NK-92 treated with Interleukin-12 subunit alpha and Interleukin-12 subunit beta, amount 100 ng/mL, for 24 hours (cell line): ENCODE data around the gene TGFBR3.

Experiments
- DNase-seq: peaks from one replicate; lab custom pipeline; 2025; lab: John Stamatoyannopoulos, UW

Gene TGFBR3

DNA sequence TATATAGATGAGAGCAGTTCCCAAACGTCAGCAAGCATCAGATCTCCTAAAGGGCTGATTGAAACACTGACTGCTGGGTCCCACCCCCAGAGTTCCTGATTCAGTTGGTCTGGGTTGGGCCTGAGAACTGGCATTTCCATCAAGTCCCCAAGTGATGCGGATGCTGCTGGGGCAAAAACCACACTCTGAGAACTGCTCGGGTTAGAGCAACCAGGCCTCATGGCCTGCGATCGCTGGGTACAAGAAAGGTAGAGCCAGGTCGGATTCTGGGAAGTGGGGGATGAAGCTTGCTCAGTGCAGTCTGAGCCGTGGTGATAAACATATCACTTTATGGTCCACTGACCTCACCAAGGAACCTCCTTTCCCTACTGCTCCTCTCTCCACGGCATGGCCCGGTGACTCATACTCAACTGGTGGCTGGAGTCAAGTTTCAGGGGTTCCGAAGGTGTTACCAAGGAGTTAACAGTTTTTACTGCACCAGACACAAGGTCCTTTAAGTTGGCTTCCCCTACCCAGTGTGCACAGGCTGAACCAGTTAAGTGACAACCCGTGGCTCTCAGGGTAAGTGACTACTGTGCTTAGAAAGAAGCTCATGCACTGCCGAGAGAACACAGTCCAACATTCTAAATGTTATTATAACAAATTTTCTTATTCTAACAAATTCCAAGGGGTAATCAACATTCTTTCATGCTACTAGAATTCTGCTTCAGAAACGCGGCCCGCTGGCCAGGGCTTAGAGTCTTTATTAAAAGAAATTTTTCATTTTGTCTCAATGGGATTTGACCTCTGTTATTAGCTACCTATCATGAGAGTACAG, 153.5 kb downstream of the TGFBR3 start:
- no peak for DNase-seq

DNA sequence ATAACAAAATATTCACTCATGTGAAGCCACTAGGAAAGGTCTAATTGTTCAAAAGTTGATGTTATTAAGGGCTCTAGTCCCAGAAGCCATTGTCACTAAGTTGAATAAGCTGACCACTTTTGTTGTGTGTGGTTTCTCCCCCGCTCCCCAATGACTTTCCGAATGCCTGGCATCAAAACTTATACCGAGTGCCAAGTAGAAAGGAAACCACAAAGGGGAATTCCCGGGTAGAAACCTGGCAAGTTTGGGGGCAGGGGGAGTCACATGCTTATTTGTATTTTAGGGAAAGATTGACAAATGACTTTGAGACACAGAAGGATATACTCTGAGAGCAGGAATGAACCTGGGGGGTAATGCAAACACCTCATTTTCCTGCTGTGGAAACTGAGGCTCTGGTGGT, 154.1 kb downstream of the TGFBR3 start:
- DNase-seq = no peak

DNA sequence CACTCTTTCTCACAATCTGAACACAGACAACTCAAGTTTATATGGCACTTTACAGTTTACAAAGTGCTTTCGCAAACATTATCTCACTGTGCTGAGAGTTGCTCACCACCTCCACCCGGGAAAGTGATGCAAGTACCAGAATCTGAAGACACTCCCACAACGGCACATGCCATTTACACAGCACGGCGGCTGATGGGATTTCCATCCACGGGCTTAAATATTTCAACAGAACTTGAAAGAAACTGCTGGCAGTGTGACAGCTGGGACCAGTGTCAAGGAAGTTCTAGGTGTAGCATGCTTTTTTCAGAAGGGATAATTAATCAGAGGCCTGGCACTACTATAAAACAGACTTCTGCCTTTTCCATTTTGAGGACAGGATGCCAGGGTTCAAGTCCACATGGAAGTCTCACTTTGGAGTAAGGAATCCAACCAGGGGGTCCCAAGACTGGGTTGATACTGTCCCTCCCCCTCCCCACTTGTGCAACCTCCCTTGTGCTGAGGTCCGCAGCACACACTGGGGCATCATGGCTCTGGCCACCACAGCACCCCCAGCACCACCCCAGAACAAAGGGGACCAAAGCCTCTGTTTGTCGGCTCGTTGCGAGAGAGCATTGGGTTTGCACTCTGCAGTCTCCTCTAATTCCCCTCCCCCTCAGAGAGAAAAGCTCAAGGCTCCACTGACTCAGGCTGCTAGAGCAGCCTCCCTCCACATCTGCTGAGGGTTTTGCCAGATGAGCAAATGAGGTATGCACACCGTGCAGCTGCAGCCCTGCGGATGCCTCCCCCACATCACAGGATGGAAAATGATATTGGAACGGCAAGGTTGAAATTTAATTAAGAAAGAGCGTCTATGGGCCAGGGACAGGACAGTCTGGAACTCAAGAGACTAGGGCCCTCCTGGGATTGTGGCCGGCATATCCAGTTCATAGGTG, 154.9 kb downstream of the TGFBR3 start:
- DNase-seq = no peak

DNA sequence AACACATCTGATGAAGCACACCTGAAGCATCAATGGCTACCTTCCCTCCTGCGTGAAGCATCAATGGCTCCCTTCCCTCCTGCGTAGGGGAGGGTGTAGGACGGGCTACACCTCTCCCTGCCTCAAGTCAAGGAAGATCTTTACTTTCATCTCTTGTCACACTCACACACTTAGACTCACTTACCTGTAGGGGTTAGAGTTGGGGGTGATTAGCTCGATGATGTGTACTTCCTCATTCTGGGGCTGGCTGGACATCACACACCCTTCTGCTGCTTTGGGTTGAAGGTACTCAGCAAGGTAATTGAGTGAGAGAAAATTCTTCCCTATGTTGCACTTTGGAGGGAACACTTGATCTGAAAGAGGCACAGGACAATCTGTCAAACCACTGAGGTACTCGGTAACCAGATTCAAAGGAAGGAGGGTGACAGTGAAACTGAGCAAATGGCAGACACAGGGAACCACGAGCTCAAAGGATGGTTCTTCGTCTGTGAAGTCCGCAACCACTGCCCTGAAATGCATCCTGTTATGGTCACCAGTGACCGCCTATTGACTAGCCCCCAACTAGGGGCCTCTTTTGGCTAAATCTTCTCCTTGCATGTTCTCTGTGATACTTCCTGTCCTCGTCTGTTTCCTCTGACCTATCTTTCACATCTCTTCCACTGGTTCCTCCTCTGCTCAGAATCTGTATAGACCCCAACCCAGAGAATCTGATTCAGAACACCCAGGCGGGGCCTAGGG, 156.2 kb downstream of the TGFBR3 start:
- DNase-seq = no peak

DNA sequence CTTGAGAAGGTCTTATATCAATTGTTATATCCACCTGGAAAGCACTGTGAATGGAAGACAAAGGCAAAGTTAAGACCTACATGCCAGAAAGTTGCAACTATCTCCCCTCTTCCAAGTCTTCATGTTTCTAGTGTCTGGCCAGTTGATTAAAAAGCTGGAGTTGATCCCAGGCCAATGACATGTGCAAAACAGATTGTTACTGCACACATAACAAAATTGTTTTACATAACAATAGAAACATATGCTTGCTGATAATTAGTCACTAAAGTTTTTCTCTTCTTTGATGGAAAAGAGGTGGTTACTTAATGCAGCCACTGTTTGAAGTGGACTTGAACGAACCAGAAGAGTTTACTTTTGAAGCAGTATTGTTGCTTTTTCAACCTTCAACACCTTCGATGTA, 158.2 kb downstream of the TGFBR3 start:
- no peak for DNase-seq

DNA sequence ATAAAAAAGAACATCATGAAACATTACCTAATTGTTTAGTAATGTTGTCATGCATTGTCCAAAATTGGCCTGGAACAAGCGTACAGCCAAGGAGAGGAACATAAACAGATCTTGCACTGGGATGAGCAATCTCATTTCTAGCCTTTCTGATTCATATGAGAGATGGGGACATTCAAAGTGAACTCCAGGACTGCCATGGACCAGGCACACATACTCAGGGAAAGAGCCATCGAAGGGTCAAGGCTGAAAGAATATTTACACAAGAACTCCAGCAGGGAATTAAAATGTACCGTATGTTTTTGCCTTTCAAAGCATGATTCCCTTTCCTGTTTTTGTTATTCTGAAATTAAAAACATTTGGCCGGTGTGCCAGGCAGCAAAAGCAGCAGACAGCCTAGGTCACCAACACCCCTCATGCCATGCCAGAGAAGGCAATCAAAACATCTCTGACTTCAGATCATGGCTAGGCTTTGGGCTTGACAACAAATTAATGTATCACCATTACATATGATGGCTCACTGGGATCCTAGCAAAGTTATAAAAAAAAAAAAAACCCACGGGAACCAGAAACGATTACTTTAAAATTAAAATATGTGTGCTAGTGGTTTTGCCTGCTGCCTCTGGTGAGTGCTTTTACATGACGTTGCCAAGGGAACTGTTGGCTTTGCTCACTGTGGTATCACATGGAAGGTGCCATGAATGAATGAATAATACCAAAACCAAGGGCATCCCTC, 159.8 kb downstream of the TGFBR3 start:
- no peak for DNase-seq

DNA sequence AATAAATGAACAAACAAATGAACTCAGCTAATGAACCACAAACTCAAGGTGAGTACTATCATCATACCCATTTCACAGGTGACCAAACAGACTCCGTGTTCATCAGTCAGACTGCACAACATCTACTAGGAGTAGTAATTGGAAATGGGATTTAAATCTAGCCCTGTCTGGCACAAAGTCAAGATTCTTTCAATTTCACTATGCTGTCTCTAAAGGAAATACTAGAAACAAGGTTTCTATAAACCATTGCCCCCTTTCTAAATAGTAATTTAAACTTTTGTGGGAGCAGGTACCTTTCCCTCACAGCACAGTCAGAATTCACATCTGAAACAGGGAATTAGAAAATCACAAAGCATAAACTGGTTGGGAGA, 160.3 kb downstream of the TGFBR3 start:
- no peak for DNase-seq

DNA sequence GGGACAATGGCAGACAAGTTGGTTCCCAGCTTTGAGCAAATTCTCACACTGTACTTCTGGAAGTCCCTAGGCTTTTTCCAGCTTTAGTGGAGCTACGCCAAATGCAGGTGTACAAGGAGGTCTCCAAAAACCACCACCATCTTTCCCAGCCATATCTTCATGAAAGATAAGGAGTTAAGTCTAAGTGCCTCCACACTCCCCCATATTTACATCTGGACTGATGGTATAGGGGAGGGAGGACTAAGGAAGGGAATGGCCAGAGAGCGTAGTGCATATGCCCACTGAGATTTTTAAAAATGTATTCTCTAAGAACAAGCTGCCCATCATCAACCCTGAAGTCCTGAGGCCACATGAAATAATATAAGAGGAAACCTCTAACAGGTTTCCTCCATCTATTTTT, 161.3 kb downstream of the TGFBR3 start:
- DNase-seq = no peak

DNA sequence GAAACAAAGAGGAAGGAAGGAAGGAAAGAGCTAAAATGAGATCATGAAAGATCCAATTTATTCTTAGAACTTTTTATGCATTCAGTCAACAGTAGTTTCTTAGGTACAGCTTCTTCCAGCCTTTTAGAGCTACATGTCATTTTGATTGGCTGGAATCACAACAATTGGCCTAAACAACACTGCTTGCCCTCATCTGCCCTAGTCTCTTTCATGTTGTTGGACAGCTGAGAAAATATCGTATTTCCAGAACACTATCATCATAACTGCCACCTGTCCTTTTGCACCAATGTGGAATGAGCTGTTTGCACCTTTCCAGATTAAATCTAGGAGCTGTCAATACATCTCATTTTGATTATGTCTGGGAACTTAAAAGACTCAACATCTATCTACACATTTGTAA, 161.7 kb downstream of the TGFBR3 start:
- DNase-seq = no peak

DNA sequence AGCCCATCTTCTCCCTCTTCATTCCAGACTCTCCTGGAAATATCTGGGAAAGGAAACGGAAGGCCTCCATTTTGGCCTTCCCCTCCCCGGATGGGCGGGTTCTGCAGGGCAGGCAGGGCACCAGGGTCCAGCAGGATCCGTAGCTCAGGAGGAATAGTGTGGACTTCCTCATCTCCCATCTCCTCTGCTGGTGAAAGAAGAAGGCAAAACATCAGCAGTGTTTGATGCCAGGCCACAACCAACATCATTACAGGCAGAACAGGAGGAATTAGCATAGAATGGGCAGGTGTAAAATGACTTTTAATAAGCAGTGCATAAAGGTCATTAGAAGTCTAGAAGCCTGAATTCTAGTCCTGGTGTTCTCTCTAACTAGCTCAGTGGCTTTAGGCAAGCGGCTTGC, 165.9 kb downstream of the TGFBR3 start:
- DNase-seq = no peak

DNA sequence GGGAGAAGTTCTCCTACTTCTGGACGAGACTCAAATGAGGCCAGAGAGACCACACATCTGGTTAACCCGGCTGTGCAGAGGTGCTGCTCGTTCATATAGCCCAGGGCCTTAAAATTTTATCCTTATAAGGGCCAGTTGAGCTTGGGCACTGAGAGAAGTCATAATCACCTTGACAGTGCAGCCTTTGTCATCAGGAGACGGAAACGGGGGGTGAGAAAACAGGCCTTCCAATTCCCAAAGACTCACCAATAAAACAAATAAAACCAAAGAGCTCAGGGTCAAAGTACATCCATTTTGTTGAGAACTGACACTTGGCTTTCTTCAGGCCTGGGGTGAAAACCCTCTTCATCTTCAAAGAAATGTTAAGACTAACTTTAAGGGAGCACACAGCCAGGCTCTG, 167.1 kb downstream of the TGFBR3 start:
- no peak for DNase-seq

DNA sequence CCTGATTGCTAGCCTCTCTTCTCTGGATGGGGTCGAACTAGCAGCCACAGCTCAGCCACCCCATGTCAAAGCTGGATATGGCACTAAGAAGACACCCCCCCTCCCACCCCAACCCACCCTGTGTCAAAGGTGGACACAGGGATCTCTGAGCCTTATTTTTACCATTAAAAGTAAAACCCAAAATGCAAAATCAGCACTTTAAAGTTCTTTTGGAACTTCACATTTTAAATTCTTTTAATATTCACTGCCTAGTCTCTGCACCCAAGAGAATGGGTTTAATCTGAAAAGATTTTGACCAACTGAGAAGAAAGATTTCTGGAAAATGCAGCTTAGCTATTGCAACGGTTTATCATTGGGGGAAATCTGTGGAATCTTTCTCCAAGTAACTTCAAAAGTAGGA, 167.6 kb downstream of the TGFBR3 start:
- DNase-seq = no peak

DNA sequence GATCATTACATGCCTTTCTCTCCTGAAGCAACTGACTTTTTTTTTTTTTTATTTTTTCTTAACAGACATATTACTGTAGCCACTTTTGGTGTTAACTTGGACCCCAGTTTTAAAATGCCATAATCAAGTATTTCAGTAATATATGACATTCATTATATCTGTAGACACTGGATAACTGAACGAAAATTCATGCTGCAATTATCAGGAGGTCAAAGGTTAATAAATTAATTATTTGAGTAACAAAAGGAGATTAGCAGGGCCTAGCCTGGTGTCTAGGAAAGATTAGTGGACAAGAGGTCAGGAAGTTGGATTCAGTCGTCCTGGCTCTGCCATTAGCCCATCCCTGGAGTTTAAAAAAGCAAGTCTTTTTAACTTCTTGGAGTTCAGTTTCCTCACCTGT, 168.1 kb downstream of the TGFBR3 start:
- DNase-seq = no peak

DNA sequence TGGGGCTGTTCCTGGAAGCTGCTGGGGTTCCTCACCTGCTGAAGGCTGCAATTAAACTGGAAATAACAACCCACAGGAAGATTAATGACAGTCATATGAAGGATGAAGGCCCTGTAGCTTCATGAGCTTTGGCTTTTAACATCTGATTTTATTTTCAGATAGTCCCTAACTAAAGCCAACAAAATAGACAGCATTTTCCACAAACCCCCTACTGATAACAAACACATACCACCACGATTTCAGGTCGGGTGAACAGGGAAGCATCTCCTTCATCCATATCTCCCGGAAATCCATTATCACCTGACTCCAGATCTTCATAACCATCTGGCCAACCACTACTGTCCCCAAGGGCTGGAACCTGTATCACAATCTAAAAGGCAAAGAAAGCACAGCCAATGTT, 169.6 kb downstream of the TGFBR3 start:
- DNase-seq = no peak

DNA sequence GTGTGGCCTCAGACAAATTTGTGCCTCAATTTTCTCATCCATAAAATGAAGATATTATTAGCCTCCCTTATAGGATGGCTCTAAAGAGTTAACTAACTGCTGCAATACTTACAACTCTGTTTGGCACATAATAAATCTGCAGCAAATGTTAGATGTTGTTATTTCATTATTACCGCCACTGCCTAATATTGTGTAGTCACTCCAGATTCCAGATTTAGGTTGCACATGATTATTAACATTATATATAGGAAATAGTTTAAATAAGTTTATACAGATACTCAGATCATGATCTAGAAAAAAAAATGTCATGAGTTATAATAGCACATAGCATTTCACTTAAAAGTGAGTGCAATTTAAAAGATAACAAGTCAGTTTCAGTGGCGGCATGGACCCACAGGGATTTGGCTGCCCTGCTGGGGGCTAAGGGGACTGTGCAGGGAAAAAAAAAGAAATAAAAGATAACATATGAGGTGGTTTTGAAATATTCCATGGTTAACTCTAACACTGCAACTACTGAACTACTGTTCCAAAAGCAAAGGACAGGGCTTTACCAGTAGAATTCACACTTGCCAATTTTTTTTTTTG, 170.4 kb downstream of the TGFBR3 start:
- DNase-seq = no peak

DNA sequence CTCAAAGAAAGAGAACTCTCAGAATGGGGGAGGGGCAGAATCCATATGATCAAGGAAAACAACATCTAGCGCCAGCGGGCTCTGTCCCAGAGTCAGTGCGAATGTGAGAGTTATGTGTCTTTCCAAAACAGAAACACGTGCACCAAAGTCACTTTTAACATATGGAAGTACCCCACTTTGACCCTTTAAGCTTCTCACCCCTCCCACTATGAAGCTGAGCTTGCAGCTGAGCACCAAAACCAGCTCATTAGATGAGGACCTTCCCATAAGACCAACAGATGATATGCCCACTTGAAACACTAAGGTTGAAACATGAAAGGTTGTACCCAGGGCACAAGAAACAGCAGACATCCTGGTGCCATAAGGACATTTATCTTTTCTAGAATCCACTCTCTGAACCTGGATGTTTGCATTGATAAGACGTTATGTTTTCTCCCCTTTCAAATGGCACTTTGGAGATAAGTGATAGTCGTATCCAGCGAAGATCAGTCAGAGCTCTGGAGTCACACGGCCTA, 171.0 kb downstream of the TGFBR3 start:
- no peak for DNase-seq

DNA sequence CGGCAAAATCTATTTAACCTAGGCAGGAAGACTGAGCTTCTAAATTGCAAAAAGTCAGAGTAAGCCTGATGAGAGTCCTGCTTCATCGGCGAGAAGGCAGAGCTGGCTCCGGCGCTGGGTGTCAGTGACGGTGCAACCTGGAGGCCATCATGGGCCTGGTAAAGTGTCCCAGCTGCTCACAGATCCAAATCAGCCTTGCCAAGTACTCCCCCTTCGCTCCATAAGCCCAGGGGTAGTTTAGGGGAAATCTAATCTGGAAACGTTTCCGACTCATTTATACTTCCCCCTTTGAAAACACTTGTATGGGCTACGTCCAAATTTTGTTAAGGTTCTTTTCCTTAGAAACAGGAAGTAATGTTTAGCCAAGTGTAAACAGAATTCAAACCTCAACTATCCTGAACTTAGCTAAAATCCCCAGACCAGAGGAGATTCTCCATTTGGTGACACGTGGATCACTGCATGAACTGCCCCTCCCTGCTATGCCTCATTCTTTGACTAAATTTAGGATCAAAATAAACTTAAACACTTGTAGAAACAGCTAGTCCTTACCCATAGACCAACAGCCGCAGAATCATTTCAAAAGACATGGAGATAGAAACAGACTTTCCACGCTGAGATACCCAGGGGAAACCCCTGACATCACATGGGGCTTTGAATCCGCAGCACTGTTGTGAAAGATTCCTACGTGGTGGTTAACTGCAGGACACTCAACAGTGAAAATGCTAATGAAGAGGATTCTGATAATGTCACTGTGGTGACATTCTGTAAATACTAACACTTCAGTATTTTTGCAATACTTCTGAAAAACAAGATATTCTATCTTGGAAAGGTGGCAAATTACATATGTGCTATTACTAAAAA, 172.7 kb downstream of the TGFBR3 start:
- peak; percentile 16 for DNase-seq

DNA sequence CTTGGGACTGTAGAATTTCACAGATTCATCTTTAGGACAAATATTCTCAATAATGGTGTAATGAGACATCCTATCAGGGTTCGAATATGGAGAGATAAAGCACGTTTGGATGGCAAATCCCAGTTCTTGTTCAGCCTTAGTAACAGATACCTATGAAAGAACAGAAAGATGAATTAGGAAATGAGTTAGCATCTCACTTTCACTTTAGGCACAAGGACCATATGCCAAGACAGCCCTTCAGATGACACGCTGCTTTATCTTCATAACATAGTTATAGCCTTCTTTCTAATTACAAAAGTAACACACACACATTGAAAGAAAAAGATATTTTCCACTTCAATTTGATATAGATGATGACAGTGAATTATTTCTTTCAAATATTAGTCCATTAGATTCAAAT, 173.6 kb downstream of the TGFBR3 start:
- no peak for DNase-seq

DNA sequence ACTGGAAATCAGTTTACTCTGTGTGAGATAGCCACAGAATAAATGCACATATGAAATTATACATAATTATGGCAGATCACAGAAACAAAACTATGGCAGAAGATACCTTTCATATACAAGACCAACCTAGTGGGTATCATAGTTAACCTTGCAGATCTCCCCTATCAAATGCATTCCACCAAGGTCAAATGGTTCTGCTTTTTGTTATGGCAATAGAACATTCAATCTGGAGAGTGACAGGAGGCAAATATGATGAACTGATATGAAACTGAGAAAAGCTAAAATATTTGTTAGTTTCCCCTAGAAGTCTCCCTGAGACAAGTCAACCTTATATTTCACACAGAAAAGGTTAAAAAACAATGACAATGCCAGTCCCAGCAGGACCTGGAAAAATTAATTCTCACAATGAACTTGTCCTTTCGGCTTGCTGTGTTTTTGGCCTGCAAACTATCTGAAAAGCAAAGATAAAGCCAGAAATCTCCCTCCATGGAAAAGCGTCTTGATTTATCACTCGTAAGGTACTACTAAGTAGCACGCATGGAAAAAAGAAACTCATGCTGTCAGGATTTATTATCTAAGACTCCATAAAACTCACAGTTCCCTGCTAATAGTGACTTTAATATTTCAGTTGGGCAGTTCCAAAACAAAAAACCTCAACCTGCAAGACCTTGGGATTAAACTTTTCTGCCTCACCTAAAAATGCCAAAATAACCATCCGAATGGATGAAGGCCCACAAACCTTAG, 174.3 kb downstream of the TGFBR3 start:
- DNase-seq = no peak

DNA sequence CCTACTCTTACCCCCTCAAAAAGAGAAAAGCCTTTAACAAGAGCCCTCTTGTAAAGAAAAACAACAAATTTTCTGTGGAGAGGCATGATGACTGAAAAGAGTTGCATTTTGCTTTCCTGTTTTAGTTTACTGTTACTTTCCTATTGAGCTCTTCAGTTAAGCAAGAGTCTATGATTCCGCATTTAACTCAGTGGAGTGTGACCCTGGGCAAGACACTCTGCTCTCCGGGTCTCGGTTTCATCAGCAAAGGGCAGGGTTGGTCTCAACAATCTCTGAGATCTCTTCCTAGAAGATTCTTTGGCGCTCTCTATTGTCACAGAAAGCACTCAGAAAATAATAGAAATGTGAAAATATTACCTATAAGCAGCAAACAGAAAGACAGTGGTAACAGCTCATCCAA, 175.7 kb downstream of the TGFBR3 start:
- no peak for DNase-seq
